ENCODE measurements around the gene LSP1. TPM values are rescaled to one million over a fixed set of nuclear protein-coding genes. Genes with fewer than 3 reads are reported as not detected.

The LSP1 gene
- total and polyA plus RNA-seq, 12 donors: 4.0 to 1,341 (median 278) TPM

DNA sequence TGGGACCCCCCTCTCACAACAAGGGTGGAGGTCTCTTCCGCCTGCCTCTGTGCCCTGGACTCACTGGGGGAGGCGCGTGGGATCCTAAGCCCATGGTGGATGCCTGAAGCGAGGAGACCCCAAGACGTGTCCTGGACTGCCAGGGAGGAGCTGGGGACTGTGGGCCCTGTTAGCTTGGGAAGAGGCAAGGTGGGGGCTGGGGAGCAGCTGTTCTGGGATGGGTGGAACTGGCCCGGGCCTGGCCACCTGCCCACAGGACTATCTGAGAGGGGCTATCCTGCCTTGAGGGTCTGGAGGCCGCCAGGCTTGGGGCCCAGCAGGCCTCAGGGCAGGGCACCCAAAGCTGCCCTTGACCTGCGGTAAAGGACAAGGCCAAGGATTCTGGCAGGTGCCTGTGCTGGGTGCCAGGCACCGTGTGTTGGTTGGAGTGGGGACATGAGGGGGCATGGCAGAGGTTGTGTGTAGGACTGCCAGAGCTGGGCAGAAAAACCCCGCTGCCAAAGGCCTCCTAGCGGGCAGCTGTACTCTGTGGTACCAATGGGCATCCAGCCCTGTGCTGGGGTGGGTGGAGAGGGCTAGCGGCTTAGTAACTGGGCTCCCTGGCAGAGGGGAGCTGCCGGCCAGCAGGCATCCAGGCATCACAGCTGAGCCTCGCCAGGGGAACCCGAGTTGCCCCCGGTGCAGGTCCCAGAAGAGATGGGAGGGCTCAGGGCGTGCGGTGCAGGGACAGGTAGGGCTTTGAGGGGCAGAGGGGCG, 670 bp downstream of the LSP1 start:
- no peak for TF ChIP-seq POLR2A (IDR thresholded peaks at IDR 0.05)
- TF ChIP-seq, protein P1, sequence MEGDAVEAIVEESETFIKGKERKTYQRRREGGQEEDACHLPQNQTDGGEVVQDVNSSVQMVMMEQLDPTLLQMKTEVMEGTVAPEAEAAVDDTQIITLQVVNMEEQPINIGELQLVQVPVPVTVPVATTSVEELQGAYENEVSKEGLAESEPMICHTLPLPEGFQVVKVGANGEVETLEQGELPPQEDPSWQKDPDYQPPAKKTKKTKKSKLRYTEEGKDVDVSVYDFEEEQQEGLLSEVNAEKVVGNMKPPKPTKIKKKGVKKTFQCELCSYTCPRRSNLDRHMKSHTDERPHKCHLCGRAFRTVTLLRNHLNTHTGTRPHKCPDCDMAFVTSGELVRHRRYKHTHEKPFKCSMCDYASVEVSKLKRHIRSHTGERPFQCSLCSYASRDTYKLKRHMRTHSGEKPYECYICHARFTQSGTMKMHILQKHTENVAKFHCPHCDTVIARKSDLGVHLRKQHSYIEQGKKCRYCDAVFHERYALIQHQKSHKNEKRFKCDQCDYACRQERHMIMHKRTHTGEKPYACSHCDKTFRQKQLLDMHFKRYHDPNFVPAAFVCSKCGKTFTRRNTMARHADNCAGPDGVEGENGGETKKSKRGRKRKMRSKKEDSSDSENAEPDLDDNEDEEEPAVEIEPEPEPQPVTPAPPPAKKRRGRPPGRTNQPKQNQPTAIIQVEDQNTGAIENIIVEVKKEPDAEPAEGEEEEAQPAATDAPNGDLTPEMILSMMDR (IDR thresholded peaks at IDR 0.05): no peak
- 79 to 100% (median 82%) methylated on average over 4 to 19 of the region's 19 CpGs for WGBS, 4 donors

DNA sequence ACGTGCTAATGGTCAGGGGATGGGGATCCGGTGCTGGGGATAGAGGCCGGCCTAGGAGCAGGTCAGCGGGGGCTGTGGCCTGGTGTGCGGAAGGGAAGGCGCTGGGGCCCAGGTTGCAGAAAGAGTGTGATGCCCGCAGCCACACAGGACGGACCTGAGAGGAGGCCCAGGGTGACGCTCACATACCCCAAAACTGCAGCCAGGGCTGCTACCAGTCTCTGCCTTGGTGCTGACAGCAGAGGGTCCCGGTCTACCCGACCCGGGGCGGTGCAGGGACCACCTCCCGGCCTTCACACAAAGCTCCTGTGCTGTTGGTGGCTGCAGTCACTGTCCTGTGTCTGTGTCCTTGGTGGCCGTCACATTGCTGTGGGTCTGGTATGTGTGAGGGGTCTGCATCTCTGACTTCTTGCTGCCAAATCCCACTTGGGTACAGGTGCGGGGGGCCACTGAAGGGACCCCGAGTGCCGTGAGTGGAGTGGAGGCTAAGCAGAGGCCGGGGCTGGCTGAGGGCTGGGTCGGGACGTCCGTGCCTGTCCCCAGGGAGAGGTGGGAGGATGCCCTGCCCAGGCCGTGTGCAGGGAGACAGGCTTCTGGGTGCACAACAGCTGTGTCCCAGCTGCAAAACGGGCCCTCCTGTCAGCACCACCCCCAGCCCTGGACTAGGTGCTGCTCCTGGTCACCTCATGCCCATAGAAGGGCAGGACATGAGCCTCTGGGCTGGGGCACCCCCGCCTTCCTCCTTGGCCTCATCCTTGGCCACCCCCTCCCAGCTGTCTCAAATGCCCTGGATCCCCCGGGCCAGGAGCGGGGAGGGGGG, 1.5 kb downstream of the LSP1 start:
- H3K9me3 ChIP-seq (replicated peaks in 1 of 3): no peaks in the 10 kb centered on the region
- intact Hi-C loops (cut with DNase I): no loop called here
- H3K27me3 ChIP-seq: no peaks in the 10 kb centered on the region
- H3K27ac ChIP-seq: peak overlapping the region in 1 of 5 donors; percentile 61
- TF ChIP-seq, protein P1 (IDR thresholded peaks at IDR 0.05): no peak
- no peak for TF ChIP-seq POLR2A (IDR thresholded peaks at IDR 0.05)
- H3K36me3 ChIP-seq (replicated peaks in 1 of 2): no peaks in the 10 kb centered on the region
- no peak overlapping the region for H3K4me3 ChIP-seq
- H3K4me1 ChIP-seq (replicated peaks in 1 of 2): peaks cover 6 to 21% of the 10 kb centered on the region in 2 donors
- DNase-seq: no peak
- WGBS, 4 donors: 77 to 89% (median 81%) methylated on average over 21 to 27 of the region's 27 CpGs

More for the DNA sequence above, 670 bp downstream of the LSP1 start:
- Histone ChIP-seq H3K36me3 (replicated peaks in 1 of 2) (no peaks in the 10 kb centered on the region), H3K4me1 (replicated peaks in 1 of 2) (peaks cover 10 to 27% of the 10 kb centered on the region in 2 donors), H3K27ac (peak overlapping the region in 1 of 5 donors; percentile 61), H3K9me3 (replicated peaks in 1 of 3) (no peaks in the 10 kb centered on the region), H3K27me3 (no peaks in the 10 kb centered on the region), H3K4me3 (no peak overlapping the region)
- DNase-seq: no peak
- intact Hi-C loops (cut with DNase I): no loop called here

- TF ChIP-seq, protein P1 (IDR thresholded peaks at IDR 0.05): peak in 3 of 6 experiments; percentile 33 to 47 (median 44)
- TF ChIP-seq POLR2A (IDR thresholded peaks at IDR 0.05): no peak
- no peak overlapping the region for H3K4me3 ChIP-seq
- H3K4me1 ChIP-seq (replicated peaks in 1 of 2): peaks cover 6 to 17% of the 10 kb centered on the region in 2 donors
These were observed 2.3 kb downstream of the LSP1 start for GRCh38 chr11:1854949-1855885.

More at GRCh38 chr11:1854949-1855885, 2.3 kb downstream of the LSP1 start:
- peak overlapping the region in 2 of 5 donors; percentile 8 to 13 for H3K27ac ChIP-seq
- intact Hi-C loops (cut with DNase I): no loop called here
- 63 to 89% (median 74%) methylated on average over 12 to 26 of the region's 26 CpGs for WGBS, 4 donors
- no peaks in the 10 kb centered on the region for H3K36me3 ChIP-seq (replicated peaks in 1 of 2)
- peak in 3 of 7 donors; percentile 61 to 81 (median 74) for DNase-seq
- H3K9me3 ChIP-seq (replicated peaks in 1 of 3): no peaks in the 10 kb centered on the region
- H3K27me3 ChIP-seq: no peaks in the 10 kb centered on the region

Measured in adrenal gland (tissue), 12 donors.